Activated T-cell treated with anti-CD3 and anti-CD28 coated beads, Interleukin-2, amount 50 U/mL, for 24 hours (primary cell): Measurements from ENCODE around the gene RAB40B.

Experiments
- DNase-seq: peaks from one replicate; pipeline ENCODE4 v3.0.0-alpha.2; 2020
- H3K27ac Mint-ChIP-seq: 2 replicates; pipeline ENCODE4 v1.8.0; 2020; ENCODE audit warnings: mild to moderate bottlenecking, mixed read lengths
- H3K27me3 Mint-ChIP-seq: 2 replicates; pipeline ENCODE4 v1.8.0; 2020; ENCODE audit warnings: mixed read lengths
- H3K36me3 Mint-ChIP-seq: 2 replicates; pipeline ENCODE4 v1.8.0; 2020; ENCODE audit warnings: low read depth, mixed read lengths
- H3K4me1 Mint-ChIP-seq: 2 replicates; pipeline ENCODE4 v1.8.0; 2020; ENCODE audit warnings: low read depth, mixed read lengths
- H3K4me3 Mint-ChIP-seq: 2 replicates; pipeline ENCODE4 v1.8.0; 2020; ENCODE audit warnings: mild to moderate bottlenecking, moderate library complexity, mixed read lengths
- H3K9me3 Mint-ChIP-seq: 2 replicates; pipeline ENCODE4 v1.8.0; 2020; ENCODE audit warnings: mixed read lengths

RAB40B gene

GRCh38 chr17:82674656-82675475 lies 23.6 kb downstream of the RAB40B start:
- Mint-ChIP-seq H3K4me3 (no peak overlapping the region), H3K9me3 (no peaks in the 10 kb centered on the region), H3K36me3 (no peaks in the 10 kb centered on the region), H3K27ac (no peak overlapping the region), H3K4me1 (no peaks in the 10 kb centered on the region), H3K27me3 (no peaks in the 10 kb centered on the region)
- no peak for DNase-seq

DNA sequence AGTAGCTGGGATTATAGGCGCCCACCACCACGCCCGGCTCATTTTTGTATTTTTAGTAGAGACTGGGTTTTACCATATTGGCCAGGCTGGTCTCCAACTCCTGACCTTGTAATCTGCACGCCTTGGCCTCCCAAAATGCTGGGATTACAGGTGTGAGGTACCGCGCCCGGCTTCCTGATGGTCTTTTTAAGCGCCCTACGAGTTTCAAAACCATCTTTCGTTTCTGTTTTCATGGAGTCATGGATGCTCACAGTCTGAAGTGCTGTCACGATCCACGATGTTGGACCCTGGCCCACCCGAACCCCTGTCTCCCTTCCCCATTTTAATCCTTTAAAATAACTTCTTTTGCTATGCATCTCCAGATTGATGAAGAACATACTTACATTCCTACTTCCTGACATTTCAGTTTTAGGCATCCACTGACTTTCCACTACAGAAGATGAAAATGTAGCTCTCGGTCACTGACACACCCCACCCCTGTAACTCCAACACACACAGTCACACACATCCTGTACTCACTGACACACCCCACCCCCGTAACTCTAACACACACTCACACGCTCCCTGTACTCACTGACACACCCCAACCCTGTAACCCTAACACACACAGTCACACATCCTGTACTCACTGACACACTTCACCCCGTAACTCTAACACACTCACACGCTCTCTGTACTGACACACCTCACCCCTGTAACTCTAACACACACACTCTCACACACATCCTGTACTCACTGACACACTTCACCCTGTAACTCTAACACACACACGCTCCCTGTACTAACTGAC lies 27.6 kb downstream of the RAB40B start:
- no peak for DNase-seq
- H3K27me3 Mint-ChIP-seq, result no peaks in the 10 kb centered on the region
- no peaks in the 10 kb centered on the region for H3K9me3 Mint-ChIP-seq
- no peak overlapping the region for H3K4me3 Mint-ChIP-seq
- no peaks in the 10 kb centered on the region for H3K36me3 Mint-ChIP-seq
- no peak overlapping the region for H3K27ac Mint-ChIP-seq
- H3K4me1 Mint-ChIP-seq, result peaks cover 6% of the 10 kb centered on the region

GRCh38 chr17:82668631-82669099 lies 29.8 kb downstream of the RAB40B start:
- H3K27me3 Mint-ChIP-seq, result no peaks in the 10 kb centered on the region
- H3K4me1 Mint-ChIP-seq, result peaks cover 6% of the 10 kb centered on the region
- H3K27ac Mint-ChIP-seq, result peak overlapping the region; percentile 40
- H3K4me3 Mint-ChIP-seq, result no peak overlapping the region
- no peaks in the 10 kb centered on the region for H3K36me3 Mint-ChIP-seq
- H3K9me3 Mint-ChIP-seq, result no peaks in the 10 kb centered on the region
- peak; percentile 59 for DNase-seq

- DNase-seq, result no peak
- Mint-ChIP-seq H3K27me3 (no peaks in the 10 kb centered on the region), H3K9me3 (no peaks in the 10 kb centered on the region), H3K4me1 (peaks cover 6% of the 10 kb centered on the region), H3K27ac (no peak overlapping the region), H3K36me3 (no peaks in the 10 kb centered on the region), H3K4me3 (no peak overlapping the region)
Observed at GRCh38 chr17:82668024-82668630, 30.4 kb downstream of the RAB40B start.

DNA sequence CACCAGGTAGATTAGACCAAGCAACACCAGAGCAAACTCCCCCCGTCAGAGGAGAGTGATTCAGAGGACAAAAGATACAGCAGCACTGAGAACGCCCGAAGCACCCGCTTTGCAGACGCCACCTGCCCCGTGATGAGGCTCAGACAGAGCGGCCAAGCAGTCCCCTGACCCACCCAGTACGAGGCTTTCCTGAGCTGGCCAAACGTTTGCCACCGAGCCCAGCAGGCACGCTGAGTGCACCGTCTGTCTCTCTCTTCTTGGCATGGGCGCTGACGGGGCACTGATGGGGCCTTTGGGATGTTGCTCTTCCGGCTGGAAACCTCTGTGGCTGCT lies 30.9 kb downstream of the RAB40B start:
- no peaks in the 10 kb centered on the region for H3K36me3 Mint-ChIP-seq
- H3K27ac Mint-ChIP-seq, result no peak overlapping the region
- no peaks in the 10 kb centered on the region for H3K27me3 Mint-ChIP-seq
- peaks cover 6% of the 10 kb centered on the region for H3K4me1 Mint-ChIP-seq
- no peak overlapping the region for H3K4me3 Mint-ChIP-seq
- no peaks in the 10 kb centered on the region for H3K9me3 Mint-ChIP-seq
- no peak for DNase-seq

DNA sequence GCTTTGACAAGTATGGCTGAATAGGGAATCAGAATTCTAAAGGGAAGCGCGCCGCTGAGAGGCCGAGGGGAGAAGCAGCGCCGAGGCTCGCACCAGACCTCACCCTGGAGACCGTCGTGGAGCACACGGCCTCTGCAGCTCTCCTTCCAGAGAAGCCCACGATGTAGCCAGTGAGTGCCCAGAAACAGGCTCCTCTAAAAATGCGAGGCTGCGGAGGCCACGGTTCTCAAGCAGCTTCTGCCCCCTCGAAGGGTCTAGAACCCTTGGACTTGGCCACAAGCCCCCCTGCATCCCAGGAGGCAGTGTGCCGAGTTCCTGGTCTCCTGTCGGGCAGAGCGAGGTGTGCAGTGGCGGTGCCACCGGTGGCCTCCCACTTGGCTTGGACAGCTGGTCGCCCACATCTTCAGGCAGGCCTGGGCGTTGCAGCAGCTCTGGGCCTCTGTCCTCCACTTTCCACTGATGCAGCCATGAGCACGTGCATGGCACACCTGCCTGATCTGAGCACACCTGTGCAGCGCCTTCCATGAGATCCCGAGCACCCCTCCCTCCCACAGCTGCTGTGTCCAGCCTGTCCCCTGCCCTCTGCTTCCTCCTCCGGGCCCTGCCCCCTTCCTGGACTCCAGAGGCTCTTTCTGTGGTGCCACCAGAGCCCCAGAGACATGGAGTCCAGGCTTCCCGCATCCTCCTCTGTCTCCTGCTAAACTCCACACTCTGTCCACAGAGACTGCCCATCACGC lies 31.4 kb downstream of the RAB40B start:
- no peaks in the 10 kb centered on the region for H3K27me3 Mint-ChIP-seq
- no peaks in the 10 kb centered on the region for H3K9me3 Mint-ChIP-seq
- no peak for DNase-seq
- H3K4me3 Mint-ChIP-seq, result no peak overlapping the region
- peaks cover 6% of the 10 kb centered on the region for H3K4me1 Mint-ChIP-seq
- H3K36me3 Mint-ChIP-seq, result no peaks in the 10 kb centered on the region
- no peak overlapping the region for H3K27ac Mint-ChIP-seq

DNA sequence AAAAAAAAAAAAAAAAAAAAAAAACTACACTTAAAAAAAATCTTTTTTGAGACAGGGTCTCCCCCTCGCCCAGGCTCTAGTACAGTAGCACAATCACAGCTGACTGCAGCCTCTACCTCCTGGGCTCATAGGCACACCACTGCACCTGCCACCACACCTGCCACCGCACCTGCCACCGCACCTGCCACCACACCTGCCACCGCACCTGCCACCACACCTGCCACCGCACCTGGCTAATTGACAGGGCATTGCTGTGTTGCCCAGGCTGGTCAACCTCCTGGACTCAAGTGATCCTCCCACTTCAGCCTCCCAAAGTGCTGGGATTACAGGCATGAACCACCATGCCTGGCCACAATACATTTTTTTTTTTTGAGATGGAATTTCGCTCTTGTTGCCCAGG lies 32.6 kb downstream of the RAB40B start:
- Mint-ChIP-seq H3K27ac (no peak overlapping the region), H3K4me1 (peaks cover 6% of the 10 kb centered on the region), H3K9me3 (no peaks in the 10 kb centered on the region), H3K36me3 (no peaks in the 10 kb centered on the region), H3K27me3 (no peaks in the 10 kb centered on the region), H3K4me3 (no peak overlapping the region)
- no peak for DNase-seq

DNA sequence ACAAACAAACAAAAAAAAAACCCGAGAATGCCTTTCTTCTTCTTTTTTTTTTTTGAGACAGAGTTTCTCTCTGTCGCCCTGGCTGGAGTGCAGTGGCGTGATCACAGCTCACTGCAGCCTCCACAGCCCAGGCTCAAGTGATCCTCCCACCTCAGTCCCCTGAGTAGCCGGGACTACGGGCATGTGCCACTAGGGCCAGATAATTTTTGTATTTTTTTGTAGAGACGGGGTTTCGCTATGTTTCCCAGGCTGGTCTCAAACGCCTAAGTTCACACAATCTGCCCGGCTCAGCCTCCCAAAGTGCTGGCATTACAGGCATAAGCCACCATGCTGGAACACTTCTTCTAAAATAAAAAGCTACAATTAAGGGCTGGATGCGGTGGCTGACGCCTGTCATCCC lies 33.3 kb downstream of the RAB40B start:
- Mint-ChIP-seq H3K27ac (no peak overlapping the region), H3K27me3 (no peaks in the 10 kb centered on the region), H3K4me1 (peaks cover 6% of the 10 kb centered on the region), H3K9me3 (no peaks in the 10 kb centered on the region), H3K36me3 (no peaks in the 10 kb centered on the region), H3K4me3 (no peak overlapping the region)
- no peak for DNase-seq

DNA sequence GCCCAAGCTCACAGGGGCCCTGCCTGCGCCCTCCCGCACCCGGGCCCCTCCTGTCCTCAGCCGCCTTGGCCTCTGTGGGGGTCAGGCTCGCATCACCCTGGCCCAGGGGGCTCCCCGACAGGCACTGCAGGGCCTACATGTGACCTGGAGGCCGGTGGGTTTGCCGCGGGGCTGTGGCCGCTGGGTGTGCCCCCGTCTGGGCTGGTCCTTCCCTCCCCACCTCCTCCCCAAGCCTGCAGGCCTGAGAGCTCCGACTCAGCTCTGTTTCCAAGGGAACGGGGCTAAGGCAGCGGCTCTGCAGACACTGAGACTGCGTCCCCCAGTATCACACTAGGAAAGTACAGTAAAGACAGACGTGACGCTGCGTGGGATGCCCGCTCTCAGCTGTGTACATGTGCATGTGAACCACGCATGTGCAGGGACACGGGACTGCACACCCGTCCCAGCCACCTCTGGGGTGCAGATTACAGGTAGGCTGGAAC lies 33.8 kb downstream of the RAB40B start:
- Mint-ChIP-seq H3K4me1 (peaks cover 6% of the 10 kb centered on the region), H3K9me3 (no peaks in the 10 kb centered on the region), H3K27me3 (no peaks in the 10 kb centered on the region), H3K36me3 (no peaks in the 10 kb centered on the region), H3K4me3 (no peak overlapping the region), H3K27ac (no peak overlapping the region)
- DNase-seq, result no peak

DNA sequence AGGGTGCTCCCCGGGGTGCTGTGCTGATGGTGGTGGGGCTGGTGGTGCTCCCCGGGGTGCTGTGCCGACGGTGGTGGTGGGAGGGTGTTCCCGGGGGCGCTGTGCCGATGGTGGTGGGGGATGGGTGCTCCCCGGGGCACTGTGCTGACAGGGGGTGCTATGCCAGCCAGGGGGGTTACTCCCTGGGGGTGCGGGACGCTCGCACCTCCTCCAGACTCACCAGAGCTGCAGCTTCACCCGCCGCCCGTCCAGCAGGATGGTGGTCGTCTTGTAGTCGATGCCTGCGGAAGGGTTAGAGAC lies 34.3 kb downstream of the RAB40B start:
- H3K27me3 Mint-ChIP-seq, result no peaks in the 10 kb centered on the region
- no peaks in the 10 kb centered on the region for H3K9me3 Mint-ChIP-seq
- H3K4me1 Mint-ChIP-seq, result peaks cover 6% of the 10 kb centered on the region
- no peak for DNase-seq
- no peak overlapping the region for H3K27ac Mint-ChIP-seq
- H3K4me3 Mint-ChIP-seq, result no peak overlapping the region
- H3K36me3 Mint-ChIP-seq, result no peaks in the 10 kb centered on the region

DNA sequence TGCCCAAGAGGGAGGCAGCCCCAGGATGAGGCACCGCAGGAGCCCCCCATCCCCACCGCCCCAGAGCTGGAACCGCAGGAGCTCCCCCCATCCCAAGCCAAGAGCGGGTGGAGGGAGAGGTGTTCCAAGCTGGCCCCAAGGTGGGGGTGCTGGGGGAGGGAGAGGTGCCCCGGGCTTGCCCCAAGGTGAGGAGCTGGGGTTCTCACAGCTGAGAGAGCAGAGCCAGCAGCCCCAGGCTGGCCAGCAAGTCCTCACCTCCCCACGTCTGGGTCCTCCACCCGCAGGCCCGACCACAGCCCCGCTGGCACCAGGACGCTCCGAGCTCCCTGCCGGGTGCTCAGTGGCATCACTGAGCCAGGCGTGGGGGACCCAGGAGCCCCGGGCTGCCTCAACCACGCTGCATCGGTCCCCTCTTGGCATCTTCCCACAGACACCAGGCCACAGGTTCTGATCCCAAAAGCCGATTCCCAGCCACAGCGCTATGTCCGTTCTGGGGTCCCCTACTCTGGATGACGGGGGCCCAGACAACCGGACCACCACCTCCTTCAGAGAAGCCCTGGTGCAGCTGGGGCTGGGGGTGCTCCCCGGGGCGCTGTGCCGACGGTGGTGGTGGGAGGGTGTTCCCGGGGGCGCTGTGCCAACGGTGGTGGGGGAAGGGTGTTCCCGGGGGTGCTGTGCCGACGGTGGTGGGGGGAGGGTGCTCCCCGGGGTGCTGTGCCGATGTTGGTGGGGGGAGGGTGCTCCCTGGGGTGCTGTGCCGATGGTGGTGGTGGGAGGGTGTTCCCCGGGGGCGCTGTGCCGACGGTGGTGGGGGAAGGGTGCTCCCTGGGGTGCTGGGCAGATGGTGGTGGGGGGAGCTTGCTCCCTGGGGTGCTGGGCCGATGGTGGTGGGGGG lies 34.9 kb downstream of the RAB40B start:
- no peak for DNase-seq
- H3K9me3 Mint-ChIP-seq, result no peaks in the 10 kb centered on the region
- H3K36me3 Mint-ChIP-seq, result no peaks in the 10 kb centered on the region
- H3K27me3 Mint-ChIP-seq, result no peaks in the 10 kb centered on the region
- H3K4me1 Mint-ChIP-seq, result peaks cover 4% of the 10 kb centered on the region
- H3K27ac Mint-ChIP-seq, result no peak overlapping the region
- H3K4me3 Mint-ChIP-seq, result no peak overlapping the region

GRCh38 chr17:82662711-82663261 lies 35.7 kb downstream of the RAB40B start:
- no peak overlapping the region for H3K27ac Mint-ChIP-seq
- H3K4me1 Mint-ChIP-seq, result no peaks in the 10 kb centered on the region
- no peaks in the 10 kb centered on the region for H3K9me3 Mint-ChIP-seq
- no peaks in the 10 kb centered on the region for H3K27me3 Mint-ChIP-seq
- DNase-seq, result no peak
- H3K36me3 Mint-ChIP-seq, result no peaks in the 10 kb centered on the region
- H3K4me3 Mint-ChIP-seq, result no peak overlapping the region

DNA sequence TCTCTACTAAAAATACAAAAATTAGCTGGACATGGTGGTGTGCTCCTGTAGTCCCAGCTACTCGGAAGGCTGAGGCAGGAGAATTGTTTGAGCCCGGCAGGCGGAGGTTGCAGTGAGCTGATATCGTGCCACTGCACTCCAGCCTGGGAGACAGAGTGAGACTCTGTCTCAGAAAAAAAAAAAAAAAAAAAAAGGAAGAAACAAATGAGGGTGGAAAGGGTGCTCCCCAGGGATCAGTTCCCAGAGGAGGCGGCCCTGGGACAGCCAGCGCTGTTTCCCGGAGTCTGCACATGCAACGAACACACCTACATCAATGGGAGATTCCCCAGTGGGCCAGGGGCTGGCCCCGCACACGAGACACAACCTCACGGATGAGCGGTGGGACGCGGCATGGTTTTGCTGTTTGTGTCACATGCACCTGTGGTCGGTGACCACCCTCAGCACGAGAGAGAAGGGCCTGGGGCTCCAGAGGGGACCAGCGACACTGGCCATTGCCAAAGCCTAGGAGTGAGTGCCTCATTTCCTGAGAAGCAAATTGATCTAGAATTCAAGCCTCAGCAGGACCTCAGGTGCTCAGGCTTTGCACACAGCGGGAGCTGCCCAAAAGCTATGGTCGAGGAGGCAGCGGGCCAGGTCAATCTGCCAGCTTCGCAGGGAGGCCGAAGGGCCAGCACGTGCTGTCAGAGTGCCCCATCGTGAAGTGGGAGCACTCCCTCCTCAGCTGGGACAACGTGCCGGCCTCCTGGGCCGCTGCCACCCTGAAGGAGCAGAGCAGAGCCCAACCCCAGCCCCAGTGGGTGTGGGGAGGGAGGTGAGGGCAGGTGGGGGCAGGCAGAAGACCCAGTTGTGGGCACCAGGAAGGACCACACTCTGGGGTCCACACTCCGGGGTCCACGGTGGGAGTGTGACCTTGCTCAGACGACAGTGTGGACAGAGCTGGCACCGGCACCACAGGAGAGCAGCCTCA lies 36.5 kb downstream of the RAB40B start:
- no peak overlapping the region for H3K4me3 Mint-ChIP-seq
- H3K9me3 Mint-ChIP-seq, result no peaks in the 10 kb centered on the region
- H3K27ac Mint-ChIP-seq, result no peak overlapping the region
- no peaks in the 10 kb centered on the region for H3K36me3 Mint-ChIP-seq
- no peaks in the 10 kb centered on the region for H3K4me1 Mint-ChIP-seq
- DNase-seq, result no peak
- no peaks in the 10 kb centered on the region for H3K27me3 Mint-ChIP-seq
